DND-41 (cell line): ENCODE measurements around the gene PRKCA.

ENCODE experiments used
- EZH2 ChIP-seq: IDR thresholded peaks from 3 replicates; pipeline ENCODE4 v1.6.1; 2012; ENCODE audit warnings: borderline replicate concordance, low read depth, mild to moderate bottlenecking, moderate library complexity, low read length, inconsistent platforms; ENCODE audit not compliant: severe bottlenecking
- TF ChIP-seq, protein P1 (sequence below): IDR thresholded peaks from 2 replicates; pipeline ENCODE4 v1.5.1; 2012; ENCODE audit warnings: borderline replicate concordance, low read length, moderate library complexity, mild to moderate bottlenecking; ENCODE audit not compliant: poor library complexity, severe bottlenecking; ENCODE audit errors: extremely low read depth

GRCh38 chr17:66518108-66518507 is 215.7 kb downstream of the PRKCA start:
- TF ChIP-seq, protein P1, sequence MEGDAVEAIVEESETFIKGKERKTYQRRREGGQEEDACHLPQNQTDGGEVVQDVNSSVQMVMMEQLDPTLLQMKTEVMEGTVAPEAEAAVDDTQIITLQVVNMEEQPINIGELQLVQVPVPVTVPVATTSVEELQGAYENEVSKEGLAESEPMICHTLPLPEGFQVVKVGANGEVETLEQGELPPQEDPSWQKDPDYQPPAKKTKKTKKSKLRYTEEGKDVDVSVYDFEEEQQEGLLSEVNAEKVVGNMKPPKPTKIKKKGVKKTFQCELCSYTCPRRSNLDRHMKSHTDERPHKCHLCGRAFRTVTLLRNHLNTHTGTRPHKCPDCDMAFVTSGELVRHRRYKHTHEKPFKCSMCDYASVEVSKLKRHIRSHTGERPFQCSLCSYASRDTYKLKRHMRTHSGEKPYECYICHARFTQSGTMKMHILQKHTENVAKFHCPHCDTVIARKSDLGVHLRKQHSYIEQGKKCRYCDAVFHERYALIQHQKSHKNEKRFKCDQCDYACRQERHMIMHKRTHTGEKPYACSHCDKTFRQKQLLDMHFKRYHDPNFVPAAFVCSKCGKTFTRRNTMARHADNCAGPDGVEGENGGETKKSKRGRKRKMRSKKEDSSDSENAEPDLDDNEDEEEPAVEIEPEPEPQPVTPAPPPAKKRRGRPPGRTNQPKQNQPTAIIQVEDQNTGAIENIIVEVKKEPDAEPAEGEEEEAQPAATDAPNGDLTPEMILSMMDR: no peak
- no peak for TF ChIP-seq EZH2
